ENCODE results near the gene ERICH3.
"Not testable (repeated sequence)": the region's sequence is repeated elsewhere in the genome, so short reads cannot be mapped to it uniquely, and the experiment has no call there.

ERICH3 gene

DNA sequence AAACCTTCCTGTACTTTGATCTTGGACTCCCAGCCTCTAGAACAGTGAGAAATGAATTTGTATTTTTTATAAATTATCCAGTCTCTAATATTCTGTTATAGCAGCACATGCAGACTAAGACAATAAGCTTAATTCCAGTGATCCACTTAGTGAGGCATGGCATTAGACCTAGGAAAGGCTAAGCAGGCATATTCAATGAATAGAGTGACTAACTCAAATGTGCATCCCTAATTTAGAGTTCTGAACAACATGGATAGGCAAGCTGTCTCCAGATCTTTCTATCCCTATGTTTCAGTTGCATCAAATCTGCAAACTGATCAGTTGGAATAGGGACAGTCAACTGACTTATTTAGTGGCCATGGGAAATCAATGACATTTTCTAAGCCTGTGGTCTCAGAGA is 4.3 kb upstream of the ERICH3 start:
- DNase-seq (ENCODE audit: low read depth): no peak

DNA sequence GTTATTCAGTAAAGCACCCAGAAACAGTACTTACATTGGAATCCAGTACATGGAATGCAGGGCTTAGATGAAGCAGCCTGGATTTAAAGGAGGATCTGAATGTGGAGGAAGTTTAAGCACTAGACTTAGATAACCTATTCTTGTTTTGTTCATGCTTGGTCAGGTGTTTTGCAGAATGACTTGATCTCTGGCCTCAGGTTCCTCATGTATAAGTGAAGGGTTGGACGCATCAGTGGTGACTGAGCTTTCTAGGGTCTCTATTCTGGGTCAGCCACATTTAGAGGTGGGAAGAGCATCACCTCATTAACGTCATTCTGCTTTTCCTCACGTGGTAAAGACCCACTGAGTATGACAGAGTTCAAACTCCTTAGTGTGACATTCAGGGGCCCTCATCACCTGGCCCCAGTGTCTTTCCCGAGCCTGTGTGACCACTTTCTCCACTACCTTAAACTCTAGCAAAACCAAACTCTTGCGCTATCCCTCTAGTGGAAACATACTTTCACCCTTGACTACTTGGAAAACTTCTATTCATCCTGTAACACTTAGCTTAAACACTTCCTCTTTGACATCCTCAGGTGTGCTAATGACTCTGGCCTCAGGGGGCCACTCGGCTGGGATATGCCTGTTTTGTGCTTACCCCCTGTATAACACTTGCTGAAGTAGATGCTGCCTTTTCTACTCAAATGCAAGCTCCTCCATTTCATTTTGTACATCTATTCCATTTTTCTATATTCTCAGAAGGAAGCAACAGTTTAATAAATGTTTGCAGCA is 871 bp upstream of the ERICH3 start:
- DNase-seq (ENCODE audit: low read depth): no peak

DNA sequence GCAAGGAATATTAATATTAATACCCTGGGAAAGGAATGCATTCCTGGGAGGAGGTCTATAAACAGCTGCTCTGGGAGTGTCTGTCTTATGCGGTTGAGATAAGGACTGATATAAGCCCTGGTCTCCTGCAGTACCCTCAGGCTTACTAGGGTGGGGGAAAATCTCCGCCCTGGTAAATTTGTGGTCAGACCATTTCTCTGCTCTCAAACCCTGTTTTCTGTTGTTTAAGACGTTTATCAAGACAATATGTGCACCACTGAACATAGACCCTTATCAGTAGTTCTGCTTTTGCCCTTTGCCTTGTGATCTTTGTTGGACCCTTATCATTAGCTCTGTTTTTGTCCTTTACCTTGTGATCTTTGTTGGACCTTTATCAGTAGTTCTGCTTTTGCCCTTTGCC is 2.7 kb downstream of the ERICH3 start:
- not testable (repeated sequence) for DNase-seq (ENCODE audit: low read depth)

DNA sequence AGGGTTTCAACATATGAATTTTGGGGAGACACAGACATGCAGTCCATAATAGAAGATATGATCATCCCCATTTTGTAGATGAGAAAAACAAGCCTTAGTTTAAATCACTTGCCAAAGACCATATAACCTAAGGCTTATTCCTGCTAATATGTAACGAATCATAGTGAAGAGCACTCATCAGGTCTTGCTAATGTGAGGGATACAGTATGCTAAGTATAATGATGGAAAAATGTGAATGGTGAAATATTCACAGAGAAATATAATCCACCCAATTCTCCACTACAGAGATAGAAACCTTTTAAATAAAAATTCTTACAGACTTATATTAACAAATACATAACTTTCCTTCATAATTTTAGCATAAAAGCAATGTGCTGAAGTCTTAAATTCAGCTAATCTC is 18.9 kb downstream of the ERICH3 start:
- DNase-seq (ENCODE audit: low read depth): no peak

DNA sequence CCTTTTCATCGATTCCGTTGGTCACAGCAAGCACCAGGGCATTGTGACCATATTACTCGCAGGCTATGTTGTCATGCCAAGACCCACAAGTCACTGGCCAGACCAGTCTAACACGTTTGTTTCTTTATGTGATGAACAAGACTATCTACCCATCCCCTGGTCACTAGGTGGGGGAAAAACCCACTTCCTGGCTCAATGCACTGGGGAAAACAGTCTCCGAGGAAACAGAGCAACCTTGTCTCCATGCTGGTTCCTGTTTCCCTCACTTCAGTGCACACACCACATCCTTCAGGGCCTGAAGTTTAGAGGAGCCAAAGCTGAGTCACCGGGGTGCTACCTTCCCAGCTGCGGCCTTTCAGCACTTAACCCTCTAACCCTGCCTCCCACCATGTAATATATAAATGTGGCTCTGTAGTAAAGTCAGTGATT is 20.9 kb downstream of the ERICH3 start:
- no peak for DNase-seq (ENCODE audit: low read depth)

DNA sequence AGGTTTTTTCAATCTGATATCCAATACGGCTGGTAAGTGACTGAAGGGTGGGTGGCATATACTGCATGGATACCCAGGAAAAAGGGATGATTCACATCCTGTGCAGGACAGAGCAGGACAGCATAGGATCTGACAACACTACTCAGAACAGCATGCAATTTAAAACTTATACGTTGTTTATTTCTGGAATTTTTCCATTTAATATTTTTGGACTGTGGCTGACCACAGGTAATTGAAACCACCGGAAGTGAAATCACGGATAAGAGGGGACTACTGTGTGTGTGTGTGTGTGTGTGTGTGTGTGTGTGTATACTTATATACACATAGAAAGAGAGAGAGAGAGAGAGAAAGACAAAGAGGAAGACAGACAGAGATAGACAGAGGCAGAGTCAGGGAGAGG is 23.0 kb downstream of the ERICH3 start:
- no peak for DNase-seq (ENCODE audit: low read depth)

DNA sequence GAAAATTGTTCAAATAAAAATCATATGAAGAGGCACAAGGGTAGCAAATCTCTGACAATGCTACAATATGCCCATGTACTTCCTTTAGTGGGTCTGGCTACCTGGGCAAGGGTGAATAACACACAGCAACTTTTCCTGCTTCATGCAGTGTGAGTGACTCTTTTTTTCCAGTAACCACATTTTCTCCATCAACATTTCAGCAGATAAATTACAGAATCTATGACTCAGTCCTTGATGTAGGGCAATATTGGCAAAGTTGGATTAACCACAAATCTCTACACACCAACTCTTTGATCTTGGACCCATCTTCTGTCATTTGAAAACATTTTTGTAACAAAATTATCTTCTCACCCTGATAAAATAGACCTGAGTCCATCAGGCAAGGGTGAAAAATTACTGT is 31.7 kb downstream of the ERICH3 start:
- no peak for DNase-seq (ENCODE audit: low read depth)

DNA sequence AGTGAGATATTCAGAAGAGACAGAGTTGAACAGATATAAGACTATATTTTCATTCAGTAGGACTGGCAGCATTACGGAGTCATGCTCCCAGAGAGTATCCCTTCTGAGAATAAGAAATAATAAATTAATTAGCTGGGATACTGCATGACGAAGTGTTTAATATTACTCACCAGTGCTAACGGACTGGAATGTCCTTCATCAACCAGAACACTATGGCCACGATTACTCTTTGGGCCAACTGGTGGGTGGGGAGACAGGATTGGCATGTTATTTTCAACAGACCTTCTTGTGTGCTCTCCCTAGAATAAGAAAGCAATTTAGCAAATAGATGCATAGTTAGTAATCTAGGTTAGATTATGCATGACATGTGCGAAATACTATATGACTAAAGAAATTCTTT is 32.4 kb downstream of the ERICH3 start:
- no peak for DNase-seq (ENCODE audit: low read depth)

DNA sequence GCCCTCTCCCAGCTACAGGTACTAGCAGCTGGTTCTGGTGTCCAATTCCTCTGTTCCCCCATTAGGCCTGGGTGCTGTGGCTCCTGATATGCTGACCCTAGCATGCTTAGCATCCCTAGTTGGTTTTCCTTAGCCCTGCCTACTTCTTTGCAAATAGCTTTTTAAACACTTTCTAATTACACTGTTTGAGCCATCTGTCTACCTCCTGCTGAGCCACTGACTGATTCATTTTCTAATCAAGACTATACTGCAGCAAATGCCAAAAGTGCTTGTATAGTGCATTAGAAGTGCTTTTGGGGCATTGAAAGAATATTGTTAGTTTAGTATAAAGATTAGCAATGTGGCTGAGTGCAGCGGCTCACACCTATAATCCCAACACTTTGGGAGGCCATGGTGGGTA is 36.3 kb downstream of the ERICH3 start:
- no peak for DNase-seq (ENCODE audit: low read depth)

DNA sequence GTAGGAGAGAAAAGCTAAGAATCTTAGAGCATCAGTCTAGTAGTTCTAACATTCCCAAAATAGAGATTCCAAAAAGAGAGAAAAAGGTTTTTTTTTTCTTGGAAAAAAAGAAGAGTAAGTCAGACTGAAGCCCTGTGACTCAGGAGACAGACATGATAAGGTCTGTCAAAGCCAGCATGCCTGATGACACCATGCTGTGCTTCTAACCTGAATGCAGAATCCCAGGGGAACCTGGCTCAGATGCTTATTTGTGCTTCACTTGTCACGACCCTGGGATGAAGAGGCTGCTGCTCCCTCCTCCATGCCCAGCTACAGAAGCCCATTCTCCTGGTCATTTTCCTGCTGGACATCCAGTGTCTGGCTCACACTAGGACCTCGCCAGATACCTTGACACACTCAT is 44.3 kb downstream of the ERICH3 start:
- DNase-seq (ENCODE audit: low read depth): no peak

DNA sequence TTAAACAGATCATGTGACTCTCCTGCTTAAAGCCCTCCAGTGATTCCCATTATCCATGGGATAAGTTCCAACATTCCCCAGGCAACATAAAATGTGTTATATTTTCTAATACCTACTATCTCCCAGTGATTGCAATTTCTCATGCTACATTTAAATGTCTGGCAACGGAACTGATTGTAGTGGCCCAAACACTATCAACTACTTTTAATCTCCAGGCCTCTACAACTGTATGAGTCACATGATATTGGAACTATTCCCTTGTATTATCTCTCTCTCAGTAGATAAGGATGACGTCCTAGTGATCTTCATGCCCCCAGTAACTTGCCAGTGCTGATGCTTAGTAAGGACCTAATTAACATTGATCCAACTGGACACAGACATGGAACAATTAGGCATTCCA is 49.9 kb downstream of the ERICH3 start:
- no peak for DNase-seq (ENCODE audit: low read depth)

DNA sequence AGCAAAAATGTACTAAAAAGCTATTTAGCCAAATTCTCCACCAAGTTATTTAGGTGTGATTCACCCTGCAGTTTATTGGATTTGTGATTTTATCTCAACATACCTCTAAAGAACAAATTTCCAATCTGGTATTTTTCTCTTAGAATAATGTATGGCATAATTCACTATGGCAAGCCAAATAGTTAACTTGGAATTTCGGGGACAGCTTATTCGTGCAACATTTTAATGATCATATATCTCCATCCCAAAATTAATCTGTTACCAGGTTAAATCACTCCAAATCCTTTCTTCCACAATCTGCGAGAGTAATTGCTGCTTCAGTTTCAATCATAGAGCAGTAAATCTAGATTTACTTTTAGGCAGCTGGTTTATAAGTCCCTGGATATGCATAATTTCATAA is 53.4 kb downstream of the ERICH3 start:
- no peak for DNase-seq (ENCODE audit: low read depth)

DNA sequence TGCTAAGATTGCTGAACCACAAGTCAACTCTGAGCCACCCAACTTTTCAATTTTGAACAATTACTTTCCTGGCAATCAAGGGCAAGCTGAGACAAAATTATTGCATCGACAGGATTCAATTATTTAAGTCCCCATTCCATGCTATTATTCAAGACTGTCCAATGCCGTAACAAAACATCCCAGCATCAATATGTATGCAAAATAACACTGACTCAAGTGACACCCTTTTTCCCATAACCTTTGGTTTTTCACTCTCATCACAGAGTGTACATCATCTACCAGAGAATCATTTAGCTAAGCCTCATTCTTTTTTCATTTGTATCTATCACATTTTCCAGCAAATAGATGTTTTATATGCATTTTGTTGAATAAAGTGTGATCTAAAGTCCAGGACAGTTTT is 54.6 kb downstream of the ERICH3 start:
- DNase-seq (ENCODE audit: low read depth): no peak

DNA sequence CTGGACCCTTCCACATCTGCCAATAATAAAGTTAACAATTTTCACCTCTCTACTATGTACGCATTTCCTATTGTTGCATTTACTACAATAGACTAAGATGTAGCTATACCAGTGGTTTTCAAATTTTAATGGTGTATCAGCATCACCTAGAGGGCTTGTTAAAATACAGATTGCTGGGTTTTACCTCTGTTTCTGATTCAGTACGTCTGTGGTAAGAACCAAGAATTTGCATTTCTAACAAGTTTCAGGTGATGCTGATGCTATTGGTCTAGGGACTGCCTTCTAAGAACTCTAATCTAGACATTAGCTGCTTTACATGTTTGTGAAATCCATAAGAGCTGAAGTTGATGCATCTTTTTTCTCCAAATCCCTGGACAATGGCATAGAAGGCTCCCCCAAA is 59.7 kb downstream of the ERICH3 start:
- no peak for DNase-seq (ENCODE audit: low read depth)

DNA sequence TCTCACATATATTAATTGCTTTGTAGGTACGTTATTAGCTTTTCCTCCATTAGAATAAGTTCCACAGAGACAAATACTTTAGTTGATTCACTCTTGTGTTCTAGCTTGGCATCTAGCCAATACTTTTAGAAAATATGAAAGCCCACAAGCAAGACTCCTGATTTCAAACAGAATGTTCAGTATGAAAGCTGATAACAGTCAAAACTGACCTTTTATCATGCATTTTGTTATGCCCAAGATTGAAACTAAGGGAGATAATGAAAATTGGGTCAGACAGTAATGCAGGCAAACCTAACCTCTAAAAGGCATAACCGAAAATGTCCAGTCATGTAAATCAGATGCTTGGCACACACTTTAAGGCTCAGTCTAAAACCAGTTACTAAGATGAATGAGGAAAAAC is 61.7 kb downstream of the ERICH3 start:
- no peak for DNase-seq (ENCODE audit: low read depth)

DNA sequence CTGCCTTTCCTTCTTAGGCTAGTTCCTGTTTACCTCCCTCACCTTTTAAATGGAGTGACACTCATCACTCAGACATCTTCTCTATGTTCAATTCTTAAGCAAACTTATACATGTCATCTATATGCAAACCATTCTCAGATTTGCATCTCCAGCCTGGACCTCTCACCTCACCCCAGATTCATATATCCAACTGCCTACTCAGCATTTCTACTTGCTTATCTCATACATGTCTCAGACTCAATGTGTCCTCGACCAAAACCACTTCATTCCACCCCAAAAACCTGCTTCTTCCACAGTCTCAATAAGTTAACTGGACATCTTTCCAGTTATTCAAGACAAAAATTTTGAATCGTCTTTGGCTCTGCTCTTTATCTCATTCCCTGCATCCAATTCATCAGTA is 62.6 kb downstream of the ERICH3 start:
- no peak for DNase-seq (ENCODE audit: low read depth)

DNA sequence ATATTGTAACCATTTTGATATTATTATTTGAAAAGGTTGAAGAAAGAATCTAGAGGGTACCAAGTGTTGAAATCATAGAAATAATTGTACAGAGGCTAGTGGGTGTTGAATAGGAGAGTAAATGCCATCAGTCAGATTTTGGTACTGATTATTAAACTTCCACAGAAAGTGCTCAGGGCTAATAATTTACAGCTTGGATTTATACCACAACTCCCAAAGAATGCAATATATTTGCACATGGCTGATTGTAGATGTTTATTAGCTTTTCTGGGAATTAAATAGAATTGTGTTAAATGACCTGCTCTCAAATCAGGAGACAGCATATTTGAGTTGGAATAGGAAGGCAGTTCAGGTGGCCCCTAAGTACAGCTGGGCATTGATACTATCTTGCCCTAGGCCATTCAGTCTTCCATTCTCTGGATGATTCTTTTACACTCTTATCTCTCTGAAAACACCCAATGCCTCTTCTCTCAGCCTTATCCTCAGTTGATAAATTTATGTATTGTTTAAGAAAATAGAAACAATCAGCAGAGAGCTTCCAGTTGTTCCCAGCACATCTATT is 63.7 kb downstream of the ERICH3 start:
- no peak for DNase-seq (ENCODE audit: low read depth)

DNA sequence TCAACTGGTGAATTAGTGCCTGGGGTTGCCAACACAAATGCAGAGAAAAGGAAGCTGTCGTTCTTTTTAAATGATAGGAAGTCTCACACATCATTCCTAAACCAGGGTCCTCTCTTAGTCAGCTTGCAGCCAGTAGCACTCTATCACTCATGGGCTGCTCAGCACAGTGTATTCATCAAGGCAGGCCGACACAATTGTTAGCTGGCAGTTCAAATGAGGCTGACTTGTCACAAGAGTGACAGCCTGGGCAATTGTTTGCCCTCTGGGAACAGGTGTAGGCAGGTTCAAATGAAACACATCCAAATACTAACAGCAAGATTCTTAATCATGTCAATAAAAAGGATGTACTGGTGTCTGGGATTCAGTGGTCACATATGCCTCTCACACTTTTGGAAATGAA is 76.9 kb downstream of the ERICH3 start:
- DNase-seq (ENCODE audit: low read depth): no peak

DNA sequence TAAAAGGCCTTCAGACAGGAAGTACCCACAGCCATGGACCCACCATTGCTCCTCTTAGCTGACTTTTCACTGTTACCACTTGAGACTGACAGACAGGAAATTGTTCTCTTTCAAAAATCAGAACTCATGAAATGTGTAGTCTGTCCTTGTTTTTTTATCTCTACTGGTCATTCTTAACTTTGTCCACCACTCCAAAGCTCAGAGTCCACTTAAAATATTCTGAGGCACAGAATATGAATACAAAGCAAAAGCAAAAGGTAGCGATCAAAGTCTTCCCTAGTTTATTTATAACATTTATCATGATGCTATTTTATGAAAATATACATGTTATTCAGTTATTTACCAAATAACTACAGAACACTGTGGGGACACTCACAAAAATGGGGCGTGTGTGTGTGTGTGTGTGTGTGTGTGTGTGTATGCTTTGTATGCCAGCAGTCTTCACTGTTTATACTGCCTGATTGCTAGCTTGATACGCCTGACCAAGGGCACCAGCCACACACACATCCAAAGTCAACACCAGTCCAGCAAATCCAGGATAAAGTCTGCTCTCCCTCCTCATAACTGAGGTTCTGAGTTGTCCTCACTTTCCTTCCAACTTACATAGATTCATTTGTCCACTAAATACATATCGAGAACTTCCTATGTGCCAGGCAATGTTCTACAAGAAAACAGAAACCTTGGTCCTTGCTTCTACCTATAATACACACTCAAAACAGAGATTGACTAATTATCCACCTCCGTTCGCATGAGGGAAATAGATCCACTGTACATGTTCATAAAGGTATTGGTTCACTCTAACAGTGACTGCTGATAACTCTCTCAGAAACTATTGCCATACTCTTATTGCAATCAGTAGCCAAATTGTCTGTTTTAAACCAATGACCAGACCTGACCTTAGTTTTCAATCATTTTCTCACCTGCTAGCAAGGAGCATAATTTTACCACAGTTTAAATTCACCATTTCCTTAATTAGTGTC is 79.4 kb downstream of the ERICH3 start:
- DNase-seq (ENCODE audit: low read depth): no peak

DNA sequence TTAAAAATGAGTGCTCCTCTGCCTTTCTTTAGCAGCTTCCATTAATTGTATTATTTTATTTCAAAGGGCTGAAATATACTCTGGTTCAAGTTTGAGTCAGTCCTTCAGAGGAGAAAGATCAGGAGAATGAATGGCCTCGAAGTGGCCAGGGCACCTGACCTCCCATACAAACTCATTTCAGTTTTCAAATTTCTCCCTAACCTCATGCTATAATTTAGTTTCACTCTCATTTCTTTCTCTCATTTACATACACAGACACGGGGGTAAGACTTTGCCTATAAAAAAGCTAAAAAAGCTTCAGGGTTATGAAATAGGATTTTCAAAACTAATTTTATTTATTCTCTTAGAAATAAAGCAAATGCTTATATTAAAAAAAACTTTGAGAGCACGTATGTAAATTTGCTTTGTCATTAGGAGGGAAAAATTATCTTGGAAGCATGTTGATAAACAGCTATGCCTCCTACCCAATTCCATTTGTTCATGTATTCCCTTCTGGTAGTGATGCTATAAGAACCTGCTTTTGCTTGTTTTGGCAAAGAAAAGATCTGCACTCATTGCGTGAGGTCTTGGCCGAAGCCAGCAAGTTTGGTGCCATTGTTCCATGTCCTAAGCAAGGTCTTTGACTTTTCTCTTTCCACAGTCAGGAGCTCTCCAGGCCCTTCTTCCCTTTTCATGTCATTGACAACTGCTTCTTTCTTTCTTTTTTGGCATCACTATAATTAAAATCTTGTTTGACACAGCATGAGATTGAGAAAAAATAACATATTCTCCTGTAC is 80.8 kb downstream of the ERICH3 start:
- DNase-seq (ENCODE audit: low read depth): no peak

DNA sequence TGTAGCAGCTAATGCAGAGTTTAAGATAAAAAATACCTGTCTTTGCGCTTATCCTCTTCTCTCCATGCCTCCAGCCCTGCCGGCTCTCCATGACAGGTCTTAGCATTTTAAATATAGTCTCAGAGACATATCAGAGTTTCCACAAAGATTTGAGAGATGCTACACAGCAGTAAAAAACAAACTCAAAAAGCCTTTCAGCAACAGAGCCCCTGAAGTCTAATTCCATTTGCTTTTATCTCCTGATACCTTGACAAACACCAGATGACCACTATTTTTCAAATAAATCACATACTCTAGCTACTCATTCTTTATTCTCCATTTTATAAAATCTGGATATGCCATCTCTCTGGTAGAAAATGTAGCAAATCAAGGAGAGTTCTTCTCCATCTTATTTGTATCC is 81.6 kb downstream of the ERICH3 start:
- no peak for DNase-seq (ENCODE audit: low read depth)

DNA sequence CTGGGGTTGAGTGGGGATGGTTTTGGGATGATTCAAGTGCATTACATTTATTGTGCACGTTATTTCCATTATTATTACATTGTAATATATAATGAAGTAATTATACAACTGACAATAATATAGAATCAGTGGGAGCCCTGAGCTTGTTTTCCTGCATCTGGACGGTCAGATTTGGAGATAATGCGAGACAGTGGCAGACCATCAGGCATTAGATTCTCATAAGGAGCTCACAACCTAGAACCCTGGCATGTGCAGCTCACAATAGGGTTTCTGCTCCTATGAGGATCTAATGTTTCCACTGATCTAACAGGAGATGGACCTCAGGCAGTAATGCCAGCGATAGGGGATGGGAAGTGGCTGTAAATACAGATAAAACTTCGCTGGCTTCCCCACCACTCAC is 83.3 kb downstream of the ERICH3 start:
- no peak for DNase-seq (ENCODE audit: low read depth)

Data from stimulated activated CD8-positive, alpha-beta memory T cell treated with anti-CD3 and anti-CD28 coated beads, Interleukin-7, amount 100 ng/mL, for 24 hours (primary cell).